Upper lobe of right lung (tissue), 1 donor: ENCODE data around the gene USP36. TPM values are rescaled to one million over a fixed set of nuclear protein-coding genes. Genes with fewer than 3 reads are reported as not detected.

Experiments used
- ATAC-seq: fragments of 200-7000 bp; cut with Tn5 transposase; one replicate; pipeline ENCODE4 v1.9.1; 2020; ENCODE audit warnings: mild to moderate bottlenecking, moderate library complexity
- DNase-seq: peaks from one replicate; pipeline ENCODE4 v3.0.0-alpha.2; 2020
- H3K27ac ChIP-seq: fragments of 200-600 bp; one replicate; pipeline ENCODE4 v1.8.0; 2022
- H3K27me3 ChIP-seq: fragments of 200-600 bp; one replicate; pipeline ENCODE4 v1.8.0; 2022; ENCODE audit warnings: mild to moderate bottlenecking
- H3K36me3 ChIP-seq: fragments of 200-600 bp; one replicate; pipeline ENCODE4 v1.8.0; 2022
- H3K4me1 ChIP-seq: fragments of 200-600 bp; one replicate; pipeline ENCODE4 v1.8.0; 2022
- H3K4me3 ChIP-seq: fragments of 200-600 bp; one replicate; pipeline ENCODE4 v1.8.0; 2022; ENCODE audit warnings: mild to moderate bottlenecking
- H3K9me3 ChIP-seq: fragments of 200-600 bp; one replicate; pipeline ENCODE4 v1.8.0; 2022
- CTCF ChIP-seq: fragments of 200-600 bp; IDR thresholded peaks from one replicate; pipeline ENCODE4 v1.8.0; 2022; ENCODE audit warnings: antibody characterized with exemption
- intact Hi-C: fragments of 100-400 bp; cut with DNase I; formaldehyde crosslinking; loops from one replicate; pipeline ENCODE4 v1.11.0; 2022
- total RNA-seq: library from RNA; stranded (reverse); fragmentation: NEBNext Ultra II Directional; extraction: Animal tissue kit (Norgen Biotek cat#: 25700); gene quantifications from one replicate; pipeline ENCODE4 v1.2.1, GENCODE V29; 2021
- donor health status: DM: no; HTN: yes; CAD: no; lungs with severe emphysema.

USP36 gene
- total RNA-seq, 1 donor from 2014 or later: 69.6 TPM

DNA sequence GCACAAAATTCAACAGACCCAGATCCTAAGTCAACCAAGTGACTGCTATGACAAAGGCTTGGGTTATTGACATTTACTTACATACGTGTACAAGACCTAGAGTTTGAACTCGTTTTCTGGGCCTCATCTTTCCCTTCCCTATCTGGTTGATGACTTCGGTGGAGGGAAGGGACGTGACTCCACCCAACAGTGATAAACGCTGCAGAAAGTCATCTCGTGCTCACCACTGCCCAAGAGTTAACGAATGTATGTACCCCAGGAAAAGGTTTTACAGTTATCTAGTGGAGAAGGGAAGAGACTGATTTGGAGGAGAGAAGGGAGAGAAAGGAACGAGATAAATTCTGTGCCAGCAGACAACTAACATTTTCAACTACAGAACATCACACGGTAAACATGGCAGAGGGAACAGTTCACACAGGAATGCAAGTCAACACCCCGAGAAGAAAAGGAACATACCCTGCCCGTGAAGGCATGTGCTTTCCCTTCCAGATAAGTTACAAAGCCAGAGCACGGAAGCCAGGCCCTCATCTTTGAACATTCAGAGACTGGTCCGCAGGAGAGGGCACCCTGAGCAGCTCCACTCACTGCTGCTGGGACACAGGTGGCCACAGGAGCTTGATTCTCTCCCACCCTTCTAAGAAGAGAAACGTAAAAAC is 44.6 kb downstream of the USP36 start:
- ATAC-seq (peak; percentile 45), DNase-seq (no peak)
- peaks cover 26% of the 10 kb centered on the region for H3K4me1 ChIP-seq
- no peaks in the 10 kb centered on the region for H3K27me3 ChIP-seq
- no peaks in the 10 kb centered on the region for H3K9me3 ChIP-seq
- H3K36me3 ChIP-seq: peaks cover 61% of the 10 kb centered on the region
- no peak for TF ChIP-seq CTCF
- peak overlapping the region; percentile 65 for H3K27ac ChIP-seq
- intact Hi-C loops: no loop called here
- H3K4me3 ChIP-seq: no peak overlapping the region

- no peak overlapping the region for H3K4me3 ChIP-seq
These were observed 45.6 kb downstream of the USP36 start for GRCh38 chr17:78794864-78795640.

GRCh38 chr17:78794399-78794798 is 46.2 kb downstream of the USP36 start:
- Histone ChIP-seq H3K27ac (no peak overlapping the region), H3K27me3 (no peaks in the 10 kb centered on the region), H3K4me1 (peaks cover 37% of the 10 kb centered on the region), H3K9me3 (no peaks in the 10 kb centered on the region), H3K4me3 (no peak overlapping the region), H3K36me3 (peaks cover 60% of the 10 kb centered on the region)
- DNase-seq (no peak), ATAC-seq (no peak)
- no peak for TF ChIP-seq CTCF
- intact Hi-C loops: no loop called here

More at GRCh38 chr17:78794864-78795640, 45.6 kb downstream of the USP36 start:
- H3K27me3 ChIP-seq: no peaks in the 10 kb centered on the region
- no peak for TF ChIP-seq CTCF
- H3K9me3 ChIP-seq: no peaks in the 10 kb centered on the region
- intact Hi-C loops: no loop called here
- DNase-seq (no peak), ATAC-seq (no peak)
- peaks cover 30% of the 10 kb centered on the region for H3K4me1 ChIP-seq
- H3K36me3 ChIP-seq: peaks cover 60% of the 10 kb centered on the region
- no peak overlapping the region for H3K27ac ChIP-seq

- intact Hi-C loops: no loop called here
- no peaks in the 10 kb centered on the region for H3K27me3 ChIP-seq
- peaks cover 60% of the 10 kb centered on the region for H3K36me3 ChIP-seq
- no peaks in the 10 kb centered on the region for H3K9me3 ChIP-seq
- no peak for TF ChIP-seq CTCF
- no peak for ATAC-seq
- H3K4me3 ChIP-seq: no peak overlapping the region
- DNase-seq: no peak
- no peak overlapping the region for H3K27ac ChIP-seq
- H3K4me1 ChIP-seq: peaks cover 41% of the 10 kb centered on the region
These were observed 46.6 kb downstream of the USP36 start for GRCh38 chr17:78793968-78794367.

- TF ChIP-seq CTCF: no peak
- no peaks in the 10 kb centered on the region for H3K27me3 ChIP-seq
- no peaks in the 10 kb centered on the region for H3K9me3 ChIP-seq
- peaks cover 42% of the 10 kb centered on the region for H3K4me1 ChIP-seq
- no peak overlapping the region for H3K4me3 ChIP-seq
- intact Hi-C loops: no loop called here
- H3K36me3 ChIP-seq: peaks cover 54% of the 10 kb centered on the region
- no peak for DNase-seq
- no peak overlapping the region for H3K27ac ChIP-seq
- ATAC-seq: no peak
These were observed 47.2 kb downstream of the USP36 start for GRCh38 chr17:78793415-78793814.
